HEK293 (cell line): ENCODE results near the gene PLPPR1.

Source experiments
- CTCF ChIA-PET: fragments of 350-600 bp; formaldehyde crosslinking; extraction: SDS; loops from one replicate; lab custom pipeline; 2021; ENCODE audit warnings: antibody characterized with exemption; lab: Yijun Ruan, JAX
- POLR2A ChIA-PET: fragments of 300-600 bp; formaldehyde crosslinking; extraction: SDS; loops from one replicate; lab custom pipeline; 2020; ENCODE audit warnings: antibody characterized with exemption, inconsistent platforms; lab: Yijun Ruan, JAX
- H3K27ac ChIP-seq: fragments of 200-500 bp; sonication (Bioruptor generic); 2 replicates; pipeline ENCODE4 v1.5.1; 2014; ENCODE audit warnings: low read depth, low read length, control low read depth, inconsistent platforms; ENCODE audit errors: extremely low read depth
- H3K36me3 ChIP-seq, 2 experiments: fragments of 200-500 bp in 1 of 2; sonication (Bioruptor generic) in 1 of 2; 1 replicate in 1 of 2; 2 replicates in 1 of 2; pipeline ENCODE4 v1.5.1; 2014 to 2017; ENCODE audit warnings: inconsistent platforms in 2 of 2, low read length in 2 of 2; ENCODE audit not compliant: control insufficient read depth in 2 of 2, insufficient read depth in 1 of 2
- H3K4me1 ChIP-seq: fragments of 200-500 bp; sonication (Bioruptor generic); 2 replicates; pipeline ENCODE4 v1.5.1; 2014; ENCODE audit warnings: mild to moderate bottlenecking, low read length, inconsistent platforms; ENCODE audit not compliant: control insufficient read depth, insufficient read depth
- H3K4me3 ChIP-seq: 2 replicates; pipeline ENCODE4 v1.5.1; 2011; ENCODE audit warnings: low read depth, mild to moderate bottlenecking, control low read depth, low read length, moderate library complexity
- H3K9me3 ChIP-seq: fragments of 200-500 bp; sonication (Bioruptor generic); 2 replicates; pipeline ENCODE4 v1.5.1; 2014; ENCODE audit warnings: low read depth, low read length, inconsistent platforms; ENCODE audit not compliant: control insufficient read depth, insufficient read depth
- ATF2 ChIP-seq: fragments of 450-650 bp; formaldehyde crosslinking; IDR thresholded peaks from 2 replicates; pipeline ENCODE4 v1.5.1; 2016; ENCODE audit warnings: missing biosample characterization, missing genetic modification characterization, low read depth
- HOXC10 ChIP-seq: sonication (generic); formaldehyde crosslinking; IDR thresholded peaks from 2 replicates; pipeline ENCODE4 v1.8.1; 2023; ENCODE audit warnings: mild to moderate bottlenecking, missing genetic modification reagents
- KLF1 ChIP-seq: fragments of 450-650 bp; formaldehyde crosslinking; IDR thresholded peaks from 2 replicates; pipeline ENCODE4 v1.5.1; 2016; ENCODE audit warnings: missing biosample characterization, missing genetic modification characterization
- KLF16 ChIP-seq: fragments of 450-650 bp; formaldehyde crosslinking; IDR thresholded peaks from 2 replicates; pipeline ENCODE4 v1.5.1; 2017; ENCODE audit warnings: missing biosample characterization, missing genetic modification characterization
- PBX3 ChIP-seq: sonication (generic); formaldehyde crosslinking; IDR thresholded peaks from 2 replicates; pipeline ENCODE4 v1.8.1; 2022; ENCODE audit warnings: mild to moderate bottlenecking, moderate library complexity, missing genetic modification reagents
- SCRT2 ChIP-seq: fragments of 450-650 bp; formaldehyde crosslinking; IDR thresholded peaks from 2 replicates; pipeline ENCODE4 v1.5.1; 2016; ENCODE audit warnings: missing biosample characterization, missing genetic modification characterization
- TRIM28 ChIP-seq: IDR thresholded peaks from 2 replicates; pipeline ENCODE4 v1.6.1; 2011; ENCODE audit warnings: low read length, control low read depth, borderline replicate concordance
- TSHZ1 ChIP-seq: fragments of 450-650 bp; formaldehyde crosslinking; IDR thresholded peaks from 2 replicates; pipeline ENCODE4 v1.5.1; 2016; ENCODE audit warnings: missing biosample characterization, missing genetic modification characterization, borderline replicate concordance
- ZBTB26 ChIP-seq: fragments of 450-650 bp; formaldehyde crosslinking; optimal IDR thresholded peaks from 2 replicates; pipeline ENCODE3; 2016; ENCODE audit warnings: missing biosample characterization, mild to moderate bottlenecking, missing genetic modification characterization
- ZBTB8A ChIP-seq: fragments of 450-650 bp; formaldehyde crosslinking; IDR thresholded peaks from 2 replicates; pipeline ENCODE4 v1.5.1; 2016; ENCODE audit warnings: missing biosample characterization, missing genetic modification characterization
- ZIC2 ChIP-seq: fragments of 450-650 bp; formaldehyde crosslinking; IDR thresholded peaks from 2 replicates; pipeline ENCODE4 v1.5.1; 2016; ENCODE audit warnings: missing biosample characterization, missing genetic modification characterization
- ZNF10 ChIP-seq: fragments of 450-650 bp; formaldehyde crosslinking; IDR thresholded peaks from 2 replicates; pipeline ENCODE4 v1.5.1; 2017; ENCODE audit warnings: missing biosample characterization, missing genetic modification characterization
- ZNF148 ChIP-seq: fragments of 450-650 bp; formaldehyde crosslinking; IDR thresholded peaks from 2 replicates; pipeline ENCODE4 v1.5.0; 2017; ENCODE audit warnings: missing biosample characterization, missing genetic modification characterization, borderline replicate concordance
- ZNF24 ChIP-seq: fragments of 450-650 bp; formaldehyde crosslinking; IDR thresholded peaks from 2 replicates; pipeline ENCODE4 v1.5.1; 2016; ENCODE audit warnings: missing biosample characterization, missing genetic modification characterization
- ZNF350 ChIP-seq: fragments of 450-650 bp; formaldehyde crosslinking; IDR thresholded peaks from 2 replicates; pipeline ENCODE4 v1.5.0; 2017; ENCODE audit warnings: missing biosample characterization, mild to moderate bottlenecking, missing genetic modification characterization
- ZNF423 ChIP-seq: fragments of 450-650 bp; formaldehyde crosslinking; IDR thresholded peaks from 2 replicates; pipeline ENCODE4 v1.5.1; 2016; ENCODE audit warnings: missing biosample characterization, missing genetic modification characterization
- ZNF473 ChIP-seq: fragments of 450-650 bp; formaldehyde crosslinking; IDR thresholded peaks from 2 replicates; pipeline ENCODE4 v1.5.1; 2017; ENCODE audit warnings: missing biosample characterization, missing genetic modification characterization
- ZNF48 ChIP-seq: fragments of 450-650 bp; formaldehyde crosslinking; IDR thresholded peaks from 2 replicates; pipeline ENCODE4 v1.5.1; 2016; ENCODE audit warnings: missing biosample characterization, missing genetic modification characterization
- ZNF501 ChIP-seq: fragments of 450-650 bp; formaldehyde crosslinking; IDR thresholded peaks from 2 replicates; pipeline ENCODE4 v1.5.1; 2016; ENCODE audit warnings: missing biosample characterization, missing genetic modification characterization
- ZNF513 ChIP-seq: fragments of 450-650 bp; IDR thresholded peaks from 2 replicates; pipeline ENCODE4 v1.5.1; 2018; ENCODE audit warnings: missing biosample characterization, missing genetic modification characterization
- ZNF777 ChIP-seq: fragments of 450-650 bp; formaldehyde crosslinking; IDR thresholded peaks from 2 replicates; pipeline ENCODE4 v1.5.1; 2017; ENCODE audit warnings: missing biosample characterization, missing genetic modification characterization, borderline replicate concordance
- ZSCAN23 ChIP-seq: fragments of 450-650 bp; formaldehyde crosslinking; IDR thresholded peaks from 2 replicates; pipeline ENCODE4 v1.5.1; 2016; ENCODE audit warnings: missing biosample characterization, missing genetic modification characterization

PLPPR1 gene

GRCh38 chr9:101309139-101309538, 280.6 kb downstream of the PLPPR1 start:
- Histone ChIP-seq H3K4me1 (no peaks in the 10 kb centered on the region), H3K27ac (no peak overlapping the region), H3K9me3 (no peaks in the 10 kb centered on the region), H3K4me3 (no peak overlapping the region), H3K36me3 (peaks cover 0 to 6% of the 10 kb centered on the region in 2 experiments; a peak in 1 of 3 replicates)
- CTCF ChIA-PET, result interaction anchor here (4.1 kb wide), 1 partner anchor 708 kb away, joined by 65 read pairs; no protein-coding TSS in a partner anchor
- POLR2A ChIA-PET, result no interaction called here
- TF ChIP-seq ZNF473 (tag by site-specific recombination) (no peak), ZSCAN23 (tag by site-specific recombination) (no peak), ZNF501 (tag by site-specific recombination) (no peak), ZBTB26 (no peak), ZNF513 (tag by site-specific recombination) (no peak), SCRT2 (tag by site-specific recombination) (no peak), HOXC10 (CRISPR knock-in tag) (no peak), KLF1 (tag by site-specific recombination) (no peak)

- peaks cover 0 to 6% of the 10 kb centered on the region in 2 experiments; a peak in 1 of 3 replicates for H3K36me3 ChIP-seq
- no peaks in the 10 kb centered on the region for H3K9me3 ChIP-seq
- ChIA-PET CTCF (interaction anchor here (0.6 to 4.1 kb wide), 36 partner anchors 8 to 713 kb away, joined by 3 to 65 read pairs (median 4); no protein-coding TSS in a partner anchor), POLR2A (no interaction called here)
- H3K4me1 ChIP-seq, result no peaks in the 10 kb centered on the region
- H3K4me3 ChIP-seq, result no peak overlapping the region
- no peak overlapping the region for H3K27ac ChIP-seq
- no peak for TF ChIP-seq ZBTB8A
- no peak for TF ChIP-seq ZNF777 (tag by site-specific recombination)
- no peak for TF ChIP-seq TSHZ1 (tag by site-specific recombination)
- TF ChIP-seq TRIM28, result no peak
- no peak for TF ChIP-seq ZNF423 (tag by site-specific recombination)
- no peak for TF ChIP-seq ZNF148 (tag by site-specific recombination)
- no peak for TF ChIP-seq PBX3
- TF ChIP-seq ZNF48 (tag by site-specific recombination), result no peak
- TF ChIP-seq KLF16 (tag by site-specific recombination), result no peak
- no peak for TF ChIP-seq ZNF350 (tag by site-specific recombination)
- TF ChIP-seq ZNF24 (tag by site-specific recombination), result no peak
- TF ChIP-seq ATF2 (tag by site-specific recombination), result no peak
- TF ChIP-seq ZNF501 (tag by site-specific recombination), result no peak
- TF ChIP-seq ZIC2 (tag by site-specific recombination), result no peak
- no peak for TF ChIP-seq ZNF10 (tag by site-specific recombination)
Observed at GRCh38 chr9:101311191-101311590, 282.7 kb downstream of the PLPPR1 start.
